HEK293T (cell line): ENCODE results near the gene ZNF182.
"Not testable (repeated sequence)": the region's sequence is repeated elsewhere in the genome, so short reads cannot be mapped to it uniquely, and the experiment has no call there.

Experiments used
- CTCF ChIA-PET: fragments of 350-600 bp; formaldehyde crosslinking; extraction: SDS; loops from one replicate; lab custom pipeline; 2021; ENCODE audit warnings: antibody characterized with exemption, inconsistent platforms; lab: Yijun Ruan, JAX
- POLR2A ChIA-PET: fragments of 350-600 bp; formaldehyde crosslinking; extraction: SDS; loops from one replicate; lab custom pipeline; 2020; ENCODE audit warnings: antibody characterized with exemption, inconsistent platforms; lab: Yijun Ruan, JAX
- DNase-seq: peaks from one replicate; pipeline ENCODE4 v3.0.0; 2012; ENCODE audit warnings: mixed read lengths; ENCODE audit errors: extremely low spot score
- ARNT ChIP-seq: fragments of 450-650 bp; IDR thresholded peaks from 2 replicates; pipeline ENCODE4 v1.6.1; 2017; ENCODE audit warnings: mild to moderate bottlenecking
- BHLHE40 ChIP-seq: fragments of 450-650 bp; IDR thresholded peaks from 2 replicates; pipeline ENCODE4 v1.6.1; 2016; ENCODE audit warnings: mild to moderate bottlenecking, moderate library complexity, borderline replicate concordance
- CTBP1 ChIP-seq: fragments of 450-650 bp; IDR thresholded peaks from 2 replicates; pipeline ENCODE4 v1.6.1; 2016; ENCODE audit warnings: borderline replicate concordance
- ELF4 ChIP-seq: fragments of 450-650 bp; IDR thresholded peaks from 2 replicates; pipeline ENCODE4 v1.6.1; 2017; ENCODE audit warnings: antibody characterized with exemption
- FOXA1 ChIP-seq: fragments of 450-650 bp; IDR thresholded peaks from 2 replicates; pipeline ENCODE4 v1.6.1; 2016; ENCODE audit warnings: mild to moderate bottlenecking
- FOXK2 ChIP-seq: fragments of 450-650 bp; IDR thresholded peaks from 2 replicates; pipeline ENCODE4 v1.6.1; 2016; ENCODE audit warnings: mild to moderate bottlenecking
- FOXM1 ChIP-seq: fragments of 450-650 bp; IDR thresholded peaks from 2 replicates; pipeline ENCODE4 v1.6.1; 2017; ENCODE audit warnings: mild to moderate bottlenecking, borderline replicate concordance
- HDGF ChIP-seq: fragments of 450-650 bp; IDR thresholded peaks from 2 replicates; pipeline ENCODE4 v1.6.1; 2017; ENCODE audit warnings: antibody characterized with exemption, borderline replicate concordance
- L3MBTL2 ChIP-seq: fragments of 450-650 bp; conservative IDR thresholded peaks from 2 replicates; pipeline ENCODE4 v1.6.1; 2016; ENCODE audit warnings: mild to moderate bottlenecking
- LEF1 ChIP-seq: fragments of 450-650 bp; IDR thresholded peaks from 2 replicates; pipeline ENCODE4 v1.6.1; 2017; ENCODE audit warnings: mild to moderate bottlenecking, borderline replicate concordance
- NFRKB ChIP-seq: fragments of 450-650 bp; IDR thresholded peaks from 2 replicates; pipeline ENCODE4 v1.6.1; 2016; ENCODE audit warnings: mild to moderate bottlenecking, moderate library complexity
- PKNOX1 ChIP-seq: fragments of 450-650 bp; IDR thresholded peaks from 2 replicates; pipeline ENCODE4 v1.6.1; 2016
- SP1 ChIP-seq: fragments of 450-650 bp; IDR thresholded peaks from 2 replicates; pipeline ENCODE4 v1.6.1; 2017
- SUZ12 ChIP-seq: fragments of 450-650 bp; IDR thresholded peaks from 2 replicates; pipeline ENCODE4 v1.6.1; 2016; ENCODE audit warnings: mild to moderate bottlenecking
- TARDBP ChIP-seq: fragments of 450-650 bp; IDR thresholded peaks from 2 replicates; pipeline ENCODE4 v1.6.1; 2016
- ZNF384 ChIP-seq: fragments of 450-650 bp; IDR thresholded peaks from 2 replicates; pipeline ENCODE4 v1.6.1; 2016

Gene ZNF182

GRCh38 chrX:47992669-47993068 is 11.1 kb downstream of the ZNF182 start:
- ChIA-PET CTCF (no interaction called here), POLR2A (no interaction called here)
- DNase-seq: no peak
- no peak for TF ChIP-seq SUZ12
- TF ChIP-seq CTBP1: no peak
- TF ChIP-seq ARNT: no peak
- TF ChIP-seq TARDBP: no peak
- no peak for TF ChIP-seq FOXM1
- no peak for TF ChIP-seq L3MBTL2
- no peak for TF ChIP-seq HDGF

- no peak for TF ChIP-seq BHLHE40
- no peak for TF ChIP-seq SUZ12
- no peak for TF ChIP-seq L3MBTL2
- no peak for TF ChIP-seq CTBP1
- no peak for TF ChIP-seq TARDBP
- TF ChIP-seq ZNF384: no peak
- no peak for TF ChIP-seq NFRKB
- no peak for TF ChIP-seq ARNT
- TF ChIP-seq PKNOX1: no peak
- TF ChIP-seq ELF4: no peak
- no peak for TF ChIP-seq SP1
- no peak for TF ChIP-seq FOXA1
- TF ChIP-seq FOXK2: no peak
- TF ChIP-seq FOXM1: no peak
- DNase-seq: no peak
- POLR2A ChIA-PET: no interaction called here
- CTCF ChIA-PET: no interaction called here
Measured at GRCh38 chrX:47992095-47992380, 11.8 kb downstream of the ZNF182 start.

- TF ChIP-seq ARNT: no peak
- TF ChIP-seq FOXK2: no peak
- TF ChIP-seq BHLHE40: no peak
- TF ChIP-seq TARDBP: no peak
- TF ChIP-seq CTBP1: no peak
- no peak for TF ChIP-seq HDGF
- no peak for TF ChIP-seq SP1
- TF ChIP-seq SUZ12: no peak
- TF ChIP-seq FOXA1: no peak
- no peak for TF ChIP-seq ELF4
- no peak for TF ChIP-seq L3MBTL2
- TF ChIP-seq NFRKB: no peak
- TF ChIP-seq LEF1: no peak
- TF ChIP-seq PKNOX1: no peak
- no peak for TF ChIP-seq FOXM1
- DNase-seq: no peak
- ChIA-PET CTCF (no interaction called here), POLR2A (no interaction called here)
Measured at GRCh38 chrX:47991263-47992094, 12.3 kb downstream of the ZNF182 start.

GRCh38 chrX:47976254-47977151 is 27.3 kb downstream of the ZNF182 start:
- TF ChIP-seq LEF1: no peak
- no peak for TF ChIP-seq BHLHE40
- no peak for TF ChIP-seq FOXK2
- no peak for TF ChIP-seq FOXA1
- no peak for TF ChIP-seq TARDBP
- TF ChIP-seq ELF4: no peak
- no peak for TF ChIP-seq HDGF
- TF ChIP-seq FOXM1: no peak
- no peak for TF ChIP-seq ZNF384
- no peak for TF ChIP-seq L3MBTL2
- no peak for TF ChIP-seq ARNT
- TF ChIP-seq PKNOX1: no peak
- TF ChIP-seq CTBP1: no peak
- TF ChIP-seq SUZ12: no peak
- no peak for TF ChIP-seq SP1
- no peak for TF ChIP-seq NFRKB
- POLR2A ChIA-PET: no interaction called here
- DNase-seq: no peak
- CTCF ChIA-PET: no interaction called here

GRCh38 chrX:47973235-47973634 is 30.6 kb downstream of the ZNF182 start:
- no peak for DNase-seq
- ChIA-PET CTCF (no interaction called here), POLR2A (no interaction called here)
- TF ChIP-seq LEF1 (no peak), L3MBTL2 (no peak), PKNOX1 (no peak), FOXK2 (no peak), HDGF (no peak), BHLHE40 (no peak), SUZ12 (no peak), FOXM1 (no peak), FOXA1 (no peak)

- DNase-seq, CTCF ChIA-PET, POLR2A ChIA-PET: not testable (repeated sequence)
Measured at GRCh38 chrX:47965526-47965925, 38.3 kb downstream of the ZNF182 start.

- POLR2A ChIA-PET, DNase-seq, CTCF ChIA-PET: not testable (repeated sequence)
Measured at GRCh38 chrX:47961830-47962229, 42.0 kb downstream of the ZNF182 start.
